Tibial nerve (tissue), 4 donors: ENCODE measurements around the gene PCYOX1L. TPM values are rescaled to one million over a fixed set of nuclear protein-coding genes. Genes with fewer than 3 reads are reported as not detected.

ENCODE experiments used
- DNase-seq, 2 donors: peaks; one replicate each; pipeline ENCODE4 v3.0.0-alpha.2; 2019; ENCODE audit warnings: low spot score in 2 of 2
- H3K27ac ChIP-seq, 4 donors: fragments of 200-600 bp; sonication (generic) in 3 of 4; one replicate each; pipeline ENCODE4 v1.5.1; 2017 to 2019; ENCODE audit warnings: mild to moderate bottlenecking in 1 of 4
- H3K27me3 ChIP-seq, 2 donors: fragments of 200-600 bp; sonication (generic) in 1 of 2; one replicate each; pipeline versions ENCODE4 v1.5.1 to v1.6.0; 2017 to 2019
- H3K36me3 ChIP-seq, 3 donors: fragments of 200-600 bp; sonication (generic); one replicate each; pipeline ENCODE4 v1.5.1; 2018 to 2019
- H3K4me1 ChIP-seq, 4 donors: fragments of 200-600 bp; sonication (generic) in 3 of 4; one replicate each; pipeline ENCODE4 v1.5.1; 2017 to 2019
- H3K4me3 ChIP-seq, 4 donors: fragments of 200-600 bp; sonication (generic) in 3 of 4; one replicate each; pipeline ENCODE4 v1.5.1; 2017 to 2019; ENCODE audit warnings: mild to moderate bottlenecking in 1 of 4, moderate library complexity in 1 of 4
- H3K9me3 ChIP-seq, 4 donors: fragments of 200-600 bp; sonication (generic) in 3 of 4; one replicate each; pipeline ENCODE4 v1.5.1; 2017 to 2019
- CTCF ChIP-seq, 5 experiments: fragments of 200-600 bp in 3 of 5; fragments of 450-650 bp in 2 of 5; sonication (generic) in 3 of 5; IDR thresholded peaks; one replicate each; pipeline ENCODE4 v1.5.1; 2016 to 2019; ENCODE audit warnings: antibody characterized with exemption in 5 of 5, mild to moderate bottlenecking in 3 of 5, moderate library complexity in 2 of 5
- EP300 ChIP-seq, 2 donors: sonication (generic); formaldehyde crosslinking; IDR thresholded peaks; one replicate each; pipeline ENCODE4 v1.6.1; 2017; ENCODE audit warnings: antibody characterized with exemption in 2 of 2, mild to moderate bottlenecking in 1 of 2
- POLR2A ChIP-seq, 2 donors: fragments of 450-650 bp; IDR thresholded peaks; one replicate each; pipeline ENCODE4 v1.6.1; 2017; ENCODE audit warnings: antibody characterized with exemption in 2 of 2, mild to moderate bottlenecking in 2 of 2, moderate library complexity in 2 of 2
- WGBS, 2 donors: methylation state at CpG; one replicate each; pipeline ENCODE4 v1.1.5; 2018; 5-methylcytosine and 5-hydroxymethylcytosine counted together
- total RNA-seq, 4 donors: library from RNA; depleted of rRNA; stranded (reverse); fragments of >200 nt; gene quantifications; one replicate each; pipeline ENCODE4 v1.1.0, GENCODE V29; 2016

Gene PCYOX1L
- total RNA-seq, 4 donors from 2014 or later = 5.0 to 8.2 (median 6.7) TPM

GRCh38 chr5:149313151-149313841, 44.5 kb upstream of the PCYOX1L start:
- no peaks in the 10 kb centered on the region for H3K9me3 ChIP-seq
- H3K4me3 ChIP-seq = no peak overlapping the region
- 79% methylated on average over 6 of the region's 6 CpGs for WGBS, 2 donors
- DNase-seq = no peak
- H3K27me3 ChIP-seq = no peaks in the 10 kb centered on the region
- TF ChIP-seq CTCF (IDR thresholded peaks at IDR 0.05) (no peak), POLR2A (IDR thresholded peaks at IDR 0.05) (no peak), EP300 (IDR thresholded peaks at IDR 0.05) (no peak)
- H3K27ac ChIP-seq = no peak overlapping the region
- peaks cover 0 to 4% (median 0%) of the 10 kb centered on the region in 4 donors for H3K4me1 ChIP-seq
- H3K36me3 ChIP-seq = peaks cover 0 to 77% (median 0%) of the 10 kb centered on the region in 3 donors

GRCh38 chr5:149314571-149315111, 43.2 kb upstream of the PCYOX1L start:
- no peak for TF ChIP-seq CTCF (IDR thresholded peaks at IDR 0.05)
- TF ChIP-seq EP300 (IDR thresholded peaks at IDR 0.05) = no peak
- TF ChIP-seq POLR2A (IDR thresholded peaks at IDR 0.05) = no peak
- DNase-seq = no peak
- H3K9me3 ChIP-seq = no peaks in the 10 kb centered on the region
- no peak overlapping the region for H3K27ac ChIP-seq
- H3K27me3 ChIP-seq = no peaks in the 10 kb centered on the region
- peaks cover 0 to 4% (median 0%) of the 10 kb centered on the region in 4 donors for H3K4me1 ChIP-seq
- no peak overlapping the region for H3K4me3 ChIP-seq
- peaks cover 0 to 74% (median 0%) of the 10 kb centered on the region in 3 donors for H3K36me3 ChIP-seq
- WGBS, 2 donors = 88 to 89% methylated on average over 4 of the region's 4 CpGs

GRCh38 chr5:149315753-149316152, 42.1 kb upstream of the PCYOX1L start:
- WGBS, 2 donors = 84 to 90% methylated on average over 6 of the region's 6 CpGs
- DNase-seq = no peak

GRCh38 chr5:149317281-149318048, 40.4 kb upstream of the PCYOX1L start:
- TF ChIP-seq POLR2A (IDR thresholded peaks at IDR 0.05) (no peak), CTCF (IDR thresholded peaks at IDR 0.05) (peak; percentile 45 to 76 (median 58))
- H3K4me1 ChIP-seq = peaks cover 0 to 12% (median 10%) of the 10 kb centered on the region in 4 donors
- H3K9me3 ChIP-seq = no peaks in the 10 kb centered on the region
- WGBS, 2 donors = 68 to 80% methylated on average over 8 to 14 of the region's 14 CpGs
- peaks cover 0 to 67% (median 0%) of the 10 kb centered on the region in 3 donors for H3K36me3 ChIP-seq
- no peak overlapping the region for H3K4me3 ChIP-seq
- no peak overlapping the region for H3K27ac ChIP-seq
- DNase-seq = peak in 1 of 2 donors; percentile 26
- no peaks in the 10 kb centered on the region for H3K27me3 ChIP-seq

More at GRCh38 chr5:149315753-149316152, 42.1 kb upstream of the PCYOX1L start:
- no peak for TF ChIP-seq CTCF (IDR thresholded peaks at IDR 0.05)
- Histone ChIP-seq H3K27me3 (no peaks in the 10 kb centered on the region), H3K9me3 (no peaks in the 10 kb centered on the region), H3K4me1 (peaks cover 0 to 10% (median 5%) of the 10 kb centered on the region in 4 donors), H3K36me3 (peaks cover 0 to 74% (median 0%) of the 10 kb centered on the region in 3 donors), H3K4me3 (no peak overlapping the region), H3K27ac (no peak overlapping the region)

GRCh38 chr5:149319174-149319573, 38.7 kb upstream of the PCYOX1L start:
- H3K4me1 ChIP-seq = peaks cover 0 to 17% (median 10%) of the 10 kb centered on the region in 4 donors
- peaks cover 0 to 69% (median 0%) of the 10 kb centered on the region in 3 donors for H3K36me3 ChIP-seq
- WGBS, 2 donors = 89 to 95% methylated on average over 3 of the region's 3 CpGs
- no peak for DNase-seq
- H3K27me3 ChIP-seq = no peaks in the 10 kb centered on the region
- H3K9me3 ChIP-seq = no peaks in the 10 kb centered on the region
- H3K27ac ChIP-seq = peak overlapping the region in 1 of 4 donors; percentile 3
- TF ChIP-seq POLR2A (IDR thresholded peaks at IDR 0.05) (no peak), CTCF (IDR thresholded peaks at IDR 0.05) (no peak), EP300 (IDR thresholded peaks at IDR 0.05) (no peak)
- no peak overlapping the region for H3K4me3 ChIP-seq
